OCI-LY7 (cell line): ENCODE data around the gene TELO2. TPM values are rescaled to one million over a fixed set of nuclear protein-coding genes. Genes with fewer than 3 reads are reported as not detected.

Source experiments
- BruUV-seq: library from RNA; stranded (reverse); fragments of 400-500 nt; replicated peaks from 2 replicates; lab custom pipeline; 2021; lab: Mats Ljungman, UMichigan
- CTCF ChIA-PET: fragments of 300-600 bp; sonication (Branson Sonifier 250); formaldehyde crosslinking; loops from one replicate; lab custom pipeline; 2022; ENCODE audit warnings: antibody characterized with exemption; ENCODE audit not compliant: unreplicated experiment; lab: Charles Lee
- POLR2A ChIA-PET: fragments of 300-600 bp; sonication (Branson Sonifier 250); formaldehyde crosslinking; loops from one replicate; lab custom pipeline; 2022; ENCODE audit warnings: antibody characterized with exemption; lab: Charles Lee
- DNase-seq: peaks from one replicate; pipeline ENCODE4 v3.0.0-alpha.2; 2015; ENCODE audit warnings: low spot score
- H2AFZ ChIP-seq: fragments of 200-600 bp; sonication (generic), shearing (Covaris generic); 2 replicates; pipeline ENCODE4 v1.6.1; 2014; ENCODE audit warnings: mild to moderate bottlenecking, antibody characterized with exemption, low read length, moderate library complexity
- H3K27ac ChIP-seq: fragments of 200-600 bp; sonication (generic); 2 replicates; pipeline ENCODE4 v1.5.1; 2014; ENCODE audit warnings: mixed run types, low read depth, mild to moderate bottlenecking, moderate library complexity, low read length, inconsistent platforms; ENCODE audit not compliant: poor library complexity, severe bottlenecking
- H3K36me3 ChIP-seq: fragments of 200-600 bp; sonication (generic); 2 replicates; pipeline ENCODE4 v1.6.1; 2014; ENCODE audit warnings: mild to moderate bottlenecking, antibody characterized with exemption, low read length, moderate library complexity, mixed read lengths; ENCODE audit not compliant: insufficient read depth
- H3K4me1 ChIP-seq: fragments of 200-600 bp; sonication (generic); 2 replicates; pipeline ENCODE4 v1.5.1; 2014; ENCODE audit warnings: mild to moderate bottlenecking, low read length; ENCODE audit not compliant: insufficient read depth, poor library complexity, severe bottlenecking
- H3K4me2 ChIP-seq: fragments of 200-600 bp; sonication (generic); 2 replicates; pipeline ENCODE4 v1.6.1; 2014; ENCODE audit warnings: mild to moderate bottlenecking, low read length
- H3K4me3 ChIP-seq: fragments of 200-600 bp; sonication (generic); 2 replicates; pipeline ENCODE4 v1.5.1; 2014; ENCODE audit warnings: mild to moderate bottlenecking, low read depth, low read length; ENCODE audit not compliant: poor library complexity, severe bottlenecking
- H3K79me2 ChIP-seq: fragments of 200-600 bp; sonication (generic); 2 replicates; pipeline ENCODE4 v1.6.1; 2016; ENCODE audit warnings: low read depth, mild to moderate bottlenecking, low read length, moderate library complexity, mixed read lengths; ENCODE audit not compliant: insufficient read depth
- H3K9me2 ChIP-seq: fragments of 200-600 bp; sonication (generic); 2 replicates; pipeline ENCODE4 v1.6.1; 2016; ENCODE audit warnings: mild to moderate bottlenecking, low read length, mixed read lengths; ENCODE audit not compliant: insufficient read depth
- H3K9me3 ChIP-seq: fragments of 200-600 bp; sonication (generic); 2 replicates; pipeline ENCODE4 v1.6.1; 2014; ENCODE audit warnings: mild to moderate bottlenecking, mixed run types, low read length, mixed read lengths
- H4K20me1 ChIP-seq: fragments of 200-600 bp; sonication (generic); 2 replicates; pipeline ENCODE4 v1.6.1; 2014; ENCODE audit warnings: mild to moderate bottlenecking, antibody characterized with exemption, low read length, moderate library complexity, mixed read lengths; ENCODE audit not compliant: insufficient read depth
- EZH2phosphoT487 ChIP-seq: fragments of 200-600 bp; sonication (generic); IDR thresholded peaks from 2 replicates; pipeline ENCODE4 v1.6.1; 2018; ENCODE audit warnings: low read depth, borderline replicate concordance, mild to moderate bottlenecking, mixed run types, antibody characterized with exemption, low read length, moderate library complexity, mixed read lengths
- intact Hi-C: fragments of 100-400 bp; cut with micrococcal nuclease; formaldehyde crosslinking; loops from one replicate; pipeline ENCODE4 v1.10.0; 2022; ENCODE audit not compliant: unreplicated experiment
- total RNA-seq, 2 experiments: library from RNA; depleted of rRNA in 1 of 2; stranded (reverse); fragments of >200 nt in 1 of 2; shearing (Covaris generic) in 1 of 2; gene quantifications; 2 replicates each; pipeline ENCODE4 v1.2.3, GENCODE V29; 2014 to 2022
- TF ChIP-seq, protein P1 (sequence below): fragments of 200-600 bp; sonication (generic); conservative IDR thresholded peaks from 2 replicates; pipeline ENCODE4 v1.5.1; 2014; ENCODE audit warnings: mild to moderate bottlenecking, antibody characterized with exemption, low read length, moderate library complexity, mixed read lengths

The TELO2 gene
- total RNA-seq, 2 experiments from 2014 or later, result 58.2 to 70.1 TPM

DNA sequence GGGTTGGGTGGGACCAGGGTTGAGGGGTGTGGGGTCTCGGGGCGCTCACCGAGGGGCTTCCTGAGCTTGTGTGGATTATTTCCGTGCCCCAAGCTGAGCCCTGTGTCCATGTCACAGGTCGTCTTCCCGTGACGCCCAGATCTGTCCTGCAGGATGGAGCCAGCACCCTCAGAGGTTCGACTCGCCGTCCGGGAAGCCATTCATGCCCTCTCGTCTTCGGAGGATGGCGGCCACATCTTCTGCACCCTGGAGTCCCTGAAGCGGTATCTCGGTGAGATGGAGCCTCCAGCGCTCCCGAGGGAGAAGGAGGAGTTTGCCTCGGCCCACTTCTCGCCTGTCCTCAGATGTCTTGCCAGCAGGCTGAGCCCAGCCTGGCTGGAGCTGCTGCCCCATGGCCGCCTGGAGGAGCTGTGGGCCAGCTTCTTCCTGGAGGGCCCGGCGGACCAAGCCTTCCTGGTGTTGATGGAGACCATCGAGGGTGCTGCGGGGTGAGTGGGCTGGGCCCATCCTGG is 1.0 kb downstream of the TELO2 start:
- Histone ChIP-seq H4K20me1 (no peaks in the 10 kb centered on the region), H3K79me2 (peaks cover 7% of the 10 kb centered on the region; the same call in 1 of the 2 replicates), H3K27ac (no peak overlapping the region), H3K4me3 (peak overlapping the region; percentile 90), H3K36me3 (peaks cover 43% of the 10 kb centered on the region), H3K4me1 (peaks cover 16% of the 10 kb centered on the region), H2AFZ (no peak overlapping the region), H3K9me3 (no peaks in the 10 kb centered on the region), H3K9me2 (no peaks in the 10 kb centered on the region), H3K4me2 (peak overlapping the region; percentile 80)
- intact Hi-C loops, result loop anchor here (5.0 kb wide), 1 partner anchor 118 kb away; the partner anchor contains the start of genes CRAMP1 and IFT140
- BruUV-seq, result no TSS peak
- ChIA-PET CTCF (no interaction called here), POLR2A (no interaction called here)
- DNase-seq, result peak; percentile 7
- TF ChIP-seq, protein P1, sequence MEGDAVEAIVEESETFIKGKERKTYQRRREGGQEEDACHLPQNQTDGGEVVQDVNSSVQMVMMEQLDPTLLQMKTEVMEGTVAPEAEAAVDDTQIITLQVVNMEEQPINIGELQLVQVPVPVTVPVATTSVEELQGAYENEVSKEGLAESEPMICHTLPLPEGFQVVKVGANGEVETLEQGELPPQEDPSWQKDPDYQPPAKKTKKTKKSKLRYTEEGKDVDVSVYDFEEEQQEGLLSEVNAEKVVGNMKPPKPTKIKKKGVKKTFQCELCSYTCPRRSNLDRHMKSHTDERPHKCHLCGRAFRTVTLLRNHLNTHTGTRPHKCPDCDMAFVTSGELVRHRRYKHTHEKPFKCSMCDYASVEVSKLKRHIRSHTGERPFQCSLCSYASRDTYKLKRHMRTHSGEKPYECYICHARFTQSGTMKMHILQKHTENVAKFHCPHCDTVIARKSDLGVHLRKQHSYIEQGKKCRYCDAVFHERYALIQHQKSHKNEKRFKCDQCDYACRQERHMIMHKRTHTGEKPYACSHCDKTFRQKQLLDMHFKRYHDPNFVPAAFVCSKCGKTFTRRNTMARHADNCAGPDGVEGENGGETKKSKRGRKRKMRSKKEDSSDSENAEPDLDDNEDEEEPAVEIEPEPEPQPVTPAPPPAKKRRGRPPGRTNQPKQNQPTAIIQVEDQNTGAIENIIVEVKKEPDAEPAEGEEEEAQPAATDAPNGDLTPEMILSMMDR, result no peak
- TF ChIP-seq EZH2phosphoT487, result no peak

DNA sequence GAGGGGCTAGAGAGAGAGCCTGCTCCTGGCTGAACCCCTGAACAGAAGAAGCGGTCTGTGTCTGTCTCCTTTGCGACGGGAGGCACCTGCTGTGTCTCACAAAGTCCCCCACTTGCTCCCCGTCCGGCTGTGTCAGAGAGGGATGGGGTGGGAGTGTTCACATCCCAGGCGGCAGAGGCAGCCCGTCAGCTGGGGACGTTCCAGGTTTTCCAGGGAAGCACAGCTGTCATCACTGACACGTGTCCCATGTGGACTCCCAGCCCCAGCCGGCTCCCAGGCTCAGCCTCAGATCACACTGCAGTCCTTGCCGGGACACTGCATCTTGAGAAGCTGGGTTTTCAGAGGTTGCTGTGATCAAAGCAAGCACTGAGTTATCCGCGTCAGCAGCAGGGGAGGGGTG is 1.6 kb downstream of the TELO2 start:
- Histone ChIP-seq H3K4me1 (peaks cover 16% of the 10 kb centered on the region), H2AFZ (no peak overlapping the region), H3K9me3 (no peaks in the 10 kb centered on the region), H4K20me1 (no peaks in the 10 kb centered on the region), H3K4me3 (peak overlapping the region; percentile 90), H3K4me2 (peak overlapping the region; percentile 80), H3K36me3 (peaks cover 44% of the 10 kb centered on the region), H3K9me2 (no peaks in the 10 kb centered on the region), H3K27ac (no peak overlapping the region), H3K79me2 (peaks cover 7% of the 10 kb centered on the region; the same call in 1 of the 2 replicates)
- POLR2A ChIA-PET, result no interaction called here
- intact Hi-C loops, result loop anchor here (5.0 kb wide), 1 partner anchor 118 kb away; the partner anchor contains the start of genes CRAMP1 and IFT140
- no TSS peak for BruUV-seq
- CTCF ChIA-PET, result no interaction called here
- no peak for DNase-seq
- TF ChIP-seq, protein P1, result no peak
- TF ChIP-seq EZH2phosphoT487, result no peak

DNA sequence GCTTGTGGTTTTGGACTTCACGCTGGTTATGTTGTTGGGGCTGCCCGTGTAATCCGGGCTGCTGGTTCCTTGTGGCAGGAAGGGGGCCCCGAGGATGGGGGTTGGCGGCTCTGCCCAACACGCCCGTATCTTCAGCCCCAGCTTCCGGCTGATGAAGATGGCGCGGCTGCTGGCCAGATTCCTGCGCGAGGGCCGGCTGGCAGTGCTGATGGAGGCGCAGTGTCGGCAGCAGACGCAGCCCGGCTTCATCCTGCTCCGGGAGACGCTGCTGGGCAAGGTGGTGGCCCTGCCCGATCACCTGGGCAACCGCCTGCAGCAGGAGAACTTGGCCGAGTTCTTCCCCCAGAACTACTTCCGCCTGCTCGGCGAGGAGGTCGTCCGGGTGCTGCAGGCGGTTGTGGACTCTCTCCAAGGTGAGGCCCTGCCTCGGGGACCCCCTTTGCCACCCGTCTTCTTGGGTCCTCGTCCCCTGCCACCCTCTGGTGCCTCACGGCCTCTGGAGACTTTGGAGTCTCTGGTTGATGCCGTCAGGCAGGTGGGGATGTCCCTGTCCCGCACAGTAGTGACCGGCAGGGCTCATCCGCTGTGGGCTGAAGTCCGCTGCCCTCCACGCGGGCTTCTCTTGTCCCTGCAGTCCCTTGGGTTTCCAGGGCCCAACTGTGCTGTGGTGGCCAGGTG is 2.2 kb downstream of the TELO2 start:
- BruUV-seq, result no TSS peak
- H3K9me2 ChIP-seq, result no peaks in the 10 kb centered on the region
- POLR2A ChIA-PET, result no interaction called here
- no peak overlapping the region for H3K27ac ChIP-seq
- intact Hi-C loops, result no loop called here
- peaks cover 48% of the 10 kb centered on the region for H3K36me3 ChIP-seq
- H3K4me3 ChIP-seq, result no peak overlapping the region
- H3K79me2 ChIP-seq, result peaks cover 7% of the 10 kb centered on the region; the same call in 1 of the 2 replicates
- H3K4me1 ChIP-seq, result peaks cover 16% of the 10 kb centered on the region
- TF ChIP-seq EZH2phosphoT487, result no peak
- TF ChIP-seq, protein P1, result no peak
- H3K4me2 ChIP-seq, result no peak overlapping the region
- H3K9me3 ChIP-seq, result no peaks in the 10 kb centered on the region
- DNase-seq, result no peak
- CTCF ChIA-PET, result no interaction called here
- H4K20me1 ChIP-seq, result no peaks in the 10 kb centered on the region
- H2AFZ ChIP-seq, result no peak overlapping the region
